WERI-Rb-1 (cell line): ENCODE measurements around the gene KSR2.

Experiments used
- DNase-seq: peaks from one replicate; pipeline ENCODE4 v3.0.0-alpha.2; 2020
- H3K27ac ChIP-seq: fragments of 250-450 bp; sonication (Bioruptor Pico); 2 replicates; pipeline ENCODE4 v1.5.1; 2020; ENCODE audit warnings: mild to moderate bottlenecking, moderate library complexity
- H3K27me3 ChIP-seq: fragments of 250-450 bp; sonication (Bioruptor Pico); 2 replicates; pipeline ENCODE4 v1.5.1; 2021; ENCODE audit warnings: mild to moderate bottlenecking, low read depth, moderate library complexity; ENCODE audit not compliant: insufficient read depth, severe bottlenecking
- H3K36me3 ChIP-seq: fragments of 250-450 bp; sonication (Bioruptor Pico); 2 replicates; pipeline ENCODE4 v1.5.1; 2020; ENCODE audit warnings: mild to moderate bottlenecking, moderate library complexity
- H3K4me3 ChIP-seq: 2 replicates; pipeline ENCODE4 v1.5.1; 2011; ENCODE audit warnings: low read depth, mild to moderate bottlenecking, control low read depth, low read length
- H3K9me3 ChIP-seq: fragments of 250-450 bp; sonication (Bioruptor Pico); 2 replicates; pipeline ENCODE4 v1.5.1; 2021; ENCODE audit warnings: mild to moderate bottlenecking, moderate library complexity; ENCODE audit not compliant: severe bottlenecking
- TF ChIP-seq, protein P1 (sequence below): IDR thresholded peaks from 2 replicates; pipeline ENCODE4 v1.5.1; 2011; ENCODE audit warnings: low read depth, mild to moderate bottlenecking, control low read depth, inconsistent platforms, low read length

Gene KSR2

DNA sequence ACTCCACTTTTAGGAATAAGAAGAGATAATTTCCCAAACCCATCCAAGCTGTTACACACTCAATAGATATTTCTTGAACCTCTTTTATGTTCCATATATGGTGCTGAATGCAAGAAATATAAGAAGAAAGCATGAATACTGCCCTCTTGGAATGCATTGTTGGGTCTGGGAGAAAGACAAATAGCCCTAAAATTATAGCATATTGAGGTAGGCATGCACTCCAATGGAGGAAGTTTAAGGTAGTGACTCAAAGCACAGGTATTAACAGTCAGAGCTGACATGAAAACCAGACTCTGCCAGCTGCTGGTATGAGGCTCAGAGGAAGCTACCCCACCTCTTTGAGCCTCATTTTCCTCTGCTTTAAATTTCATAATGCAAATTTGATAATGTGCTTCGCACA lies 346.0 kb downstream of the KSR2 start:
- Histone ChIP-seq H3K36me3 (no peaks in the 10 kb centered on the region), H3K27me3 (no peaks in the 10 kb centered on the region), H3K9me3 (no peaks in the 10 kb centered on the region), H3K4me3 (no peak overlapping the region), H3K27ac (no peak overlapping the region)
- TF ChIP-seq, protein P1, sequence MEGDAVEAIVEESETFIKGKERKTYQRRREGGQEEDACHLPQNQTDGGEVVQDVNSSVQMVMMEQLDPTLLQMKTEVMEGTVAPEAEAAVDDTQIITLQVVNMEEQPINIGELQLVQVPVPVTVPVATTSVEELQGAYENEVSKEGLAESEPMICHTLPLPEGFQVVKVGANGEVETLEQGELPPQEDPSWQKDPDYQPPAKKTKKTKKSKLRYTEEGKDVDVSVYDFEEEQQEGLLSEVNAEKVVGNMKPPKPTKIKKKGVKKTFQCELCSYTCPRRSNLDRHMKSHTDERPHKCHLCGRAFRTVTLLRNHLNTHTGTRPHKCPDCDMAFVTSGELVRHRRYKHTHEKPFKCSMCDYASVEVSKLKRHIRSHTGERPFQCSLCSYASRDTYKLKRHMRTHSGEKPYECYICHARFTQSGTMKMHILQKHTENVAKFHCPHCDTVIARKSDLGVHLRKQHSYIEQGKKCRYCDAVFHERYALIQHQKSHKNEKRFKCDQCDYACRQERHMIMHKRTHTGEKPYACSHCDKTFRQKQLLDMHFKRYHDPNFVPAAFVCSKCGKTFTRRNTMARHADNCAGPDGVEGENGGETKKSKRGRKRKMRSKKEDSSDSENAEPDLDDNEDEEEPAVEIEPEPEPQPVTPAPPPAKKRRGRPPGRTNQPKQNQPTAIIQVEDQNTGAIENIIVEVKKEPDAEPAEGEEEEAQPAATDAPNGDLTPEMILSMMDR: no peak
- DNase-seq: no peak

GRCh38 chr12:117622087-117622486 lies 346.7 kb downstream of the KSR2 start:
- H3K27ac ChIP-seq: no peak overlapping the region
- no peaks in the 10 kb centered on the region for H3K36me3 ChIP-seq
- H3K4me3 ChIP-seq: no peak overlapping the region
- TF ChIP-seq, protein P1: no peak
- DNase-seq: no peak
- no peaks in the 10 kb centered on the region for H3K27me3 ChIP-seq
- H3K9me3 ChIP-seq: no peaks in the 10 kb centered on the region

GRCh38 chr12:117607778-117608177 lies 361.0 kb downstream of the KSR2 start:
- no peaks in the 10 kb centered on the region for H3K36me3 ChIP-seq
- no peak overlapping the region for H3K4me3 ChIP-seq
- no peaks in the 10 kb centered on the region for H3K27me3 ChIP-seq
- TF ChIP-seq, protein P1: no peak
- DNase-seq: no peak
- no peak overlapping the region for H3K27ac ChIP-seq
- no peaks in the 10 kb centered on the region for H3K9me3 ChIP-seq

- H3K9me3 ChIP-seq: no peaks in the 10 kb centered on the region
- H3K36me3 ChIP-seq: no peaks in the 10 kb centered on the region
- DNase-seq: no peak
- H3K4me3 ChIP-seq: no peak overlapping the region
- H3K27me3 ChIP-seq: no peaks in the 10 kb centered on the region
- TF ChIP-seq, protein P1: no peak
- no peak overlapping the region for H3K27ac ChIP-seq
These were observed 361.8 kb downstream of the KSR2 start for GRCh38 chr12:117606945-117607344.

DNA sequence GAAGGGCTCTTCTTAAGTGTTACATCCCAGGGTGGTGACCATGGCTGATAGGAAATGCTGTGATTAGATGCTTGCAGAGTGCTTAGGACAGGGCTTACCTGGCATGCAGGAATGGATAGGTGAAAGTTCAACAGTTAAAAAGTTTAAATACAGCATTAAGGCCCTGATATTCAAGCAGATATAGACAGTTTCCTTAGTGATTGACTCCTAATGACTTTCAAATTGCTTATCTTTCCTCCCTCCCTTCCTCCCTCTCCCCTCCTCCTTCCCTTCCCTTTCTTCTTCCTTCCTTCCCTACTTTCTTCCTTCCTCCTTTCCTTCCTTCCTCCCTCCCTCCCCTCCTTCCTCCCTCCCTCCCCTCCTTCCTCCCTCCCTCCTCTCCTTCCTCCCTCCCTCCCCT lies 362.8 kb downstream of the KSR2 start:
- H3K4me3 ChIP-seq: no peak overlapping the region
- H3K36me3 ChIP-seq: no peaks in the 10 kb centered on the region
- H3K27ac ChIP-seq: no peak overlapping the region
- H3K9me3 ChIP-seq: no peaks in the 10 kb centered on the region
- no peaks in the 10 kb centered on the region for H3K27me3 ChIP-seq
- no peak for DNase-seq
- TF ChIP-seq, protein P1: no peak

DNA sequence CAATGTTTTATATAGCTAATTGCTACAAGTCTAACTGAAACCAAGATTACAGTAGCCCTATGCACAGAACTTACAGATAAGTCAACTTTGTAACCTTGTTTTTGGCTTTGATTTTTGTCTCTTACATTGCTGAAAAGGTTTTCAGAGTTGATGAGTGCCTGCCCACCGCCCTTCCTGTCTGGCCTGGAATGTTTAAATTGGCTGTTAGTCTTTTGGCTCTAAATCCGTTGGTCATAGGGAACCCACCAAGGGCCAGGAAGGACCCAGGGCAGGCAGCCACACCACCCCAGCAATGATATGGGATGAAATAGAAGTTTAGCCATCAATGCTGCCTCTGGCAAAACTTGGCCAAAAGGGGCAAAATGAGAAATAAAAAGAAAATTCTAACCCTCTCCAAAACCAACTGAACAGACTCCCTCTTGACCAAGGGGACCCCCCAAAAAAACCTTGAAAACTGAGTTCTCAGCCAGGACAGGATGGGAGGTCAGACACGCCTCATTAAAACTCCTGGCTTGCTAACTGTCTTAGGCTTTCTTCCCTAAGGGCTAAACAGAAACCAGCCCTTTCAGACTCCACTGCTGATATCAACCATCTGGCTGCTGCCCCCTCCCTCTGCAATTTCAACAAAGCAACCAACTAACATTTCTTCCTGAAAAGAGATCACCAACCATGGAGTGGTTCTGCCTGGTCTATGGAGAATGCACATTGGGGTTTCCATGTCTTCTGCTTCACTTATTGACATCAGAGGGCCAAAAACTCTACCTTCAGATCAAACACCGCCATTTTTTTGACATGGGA lies 365.3 kb downstream of the KSR2 start:
- Histone ChIP-seq H3K27ac (no peak overlapping the region), H3K27me3 (no peaks in the 10 kb centered on the region), H3K4me3 (no peak overlapping the region), H3K9me3 (no peaks in the 10 kb centered on the region), H3K36me3 (no peaks in the 10 kb centered on the region)
- no peak for DNase-seq
- TF ChIP-seq, protein P1: peak; percentile 37; the same call in 1 of the 2 replicates
